GM18505 (cell line): ENCODE measurements around the gene SLC28A3.

Source experiments
- ATAC-seq: cut with Tn5 transposase; IDR thresholded peaks from one replicate; pipeline ENCODE4 v1.9.1; 2021; ENCODE audit not compliant: unreplicated experiment
- POLR2A ChIP-seq: IDR thresholded peaks from 4 replicates; pipeline ENCODE4 v1.6.1; 2011; ENCODE audit warnings: borderline replicate concordance; ENCODE audit not compliant: insufficient read depth, insufficient read length; ENCODE audit errors: extremely low read depth

The SLC28A3 gene

DNA sequence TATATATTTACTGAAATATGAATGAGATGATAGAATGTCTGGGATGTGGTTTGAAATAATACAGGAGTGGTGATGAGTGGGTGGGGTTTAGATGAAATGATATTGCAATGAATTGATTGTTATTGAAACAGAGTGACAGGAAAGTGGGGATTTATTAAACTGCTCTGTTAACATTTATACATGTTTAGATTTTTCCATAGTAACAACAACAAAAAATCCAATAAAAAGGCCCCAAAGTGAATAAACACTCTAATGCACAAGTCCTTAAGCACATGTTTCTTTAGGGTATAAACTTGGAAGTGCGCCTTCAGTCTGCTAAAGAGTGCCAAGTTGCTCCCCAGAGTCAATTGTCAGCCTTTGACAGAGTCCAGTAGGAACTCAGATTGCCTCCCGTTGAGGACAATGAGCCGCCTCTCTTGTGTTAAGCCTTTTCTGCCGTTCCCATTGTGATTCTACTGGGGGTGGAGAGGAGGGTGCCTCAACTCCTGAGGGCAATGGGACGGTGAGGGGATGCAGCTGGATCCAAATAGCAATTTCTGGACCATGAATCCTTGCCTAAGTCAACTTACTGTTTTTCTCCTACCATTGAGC lies 112.3 kb downstream of the SLC28A3 start:
- ATAC-seq: no peak
- no peak for TF ChIP-seq POLR2A

DNA sequence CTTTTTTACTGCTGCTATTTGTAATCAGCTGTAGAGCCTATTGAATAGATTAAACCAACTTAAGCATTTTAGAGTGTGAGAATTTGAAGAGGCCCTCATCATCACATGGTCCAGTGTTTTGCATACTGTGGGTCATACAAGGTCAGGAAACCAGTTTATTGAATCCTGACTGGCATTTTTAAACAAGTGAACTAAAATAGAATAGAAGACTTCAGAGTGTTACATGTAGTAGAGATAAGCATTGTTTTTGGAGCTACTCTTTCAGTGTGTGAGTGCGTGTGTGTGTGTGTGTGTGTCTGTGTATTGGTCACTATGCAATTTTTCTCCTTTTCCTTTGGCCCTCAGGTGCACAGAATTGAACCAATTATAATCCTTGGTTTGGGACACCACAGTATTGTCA lies 114.4 kb downstream of the SLC28A3 start:
- ATAC-seq: no peak
- TF ChIP-seq POLR2A: no peak
